ENCODE results near the gene NCEH1. TPM values are rescaled to one million over a fixed set of nuclear protein-coding genes. Genes with fewer than 3 reads are reported as not detected.

Gene NCEH1
- total and polyA plus RNA-seq, 10 of the 15 experiments (the other 5 are each of a cell fraction or from before 2014, with no cell fraction given), result 1.8 to 8.1 (median 4.5) TPM

DNA sequence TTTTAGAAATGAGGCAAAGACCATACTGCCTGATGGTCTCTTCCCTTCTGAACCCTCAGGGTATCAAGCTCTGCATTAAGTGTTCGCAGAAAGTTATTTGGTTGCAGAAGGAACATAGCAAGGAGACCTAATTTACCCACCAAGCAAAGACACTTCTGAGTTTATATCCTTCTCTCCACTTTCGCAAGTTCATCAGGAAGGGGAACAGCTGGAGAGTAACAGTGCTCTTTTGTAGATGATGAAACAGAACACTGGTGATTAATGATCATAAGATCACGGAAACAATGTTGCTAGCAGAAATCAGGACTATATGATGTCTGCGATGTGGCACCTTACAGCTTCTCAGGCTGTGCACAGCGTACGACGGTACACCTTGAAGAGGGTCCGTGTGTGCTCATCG, 62.1 kb downstream of the NCEH1 start:
- H4K20me1 ChIP-seq (ENCODE audit: control insufficient read depth, insufficient read depth), result no peaks in the 10 kb centered on the region
- ChIA-PET CTCF (no interaction called here), RAD21 (ENCODE audit: unreplicated experiment) (no interaction called here), POLR2A (no interaction called here), SMC1A (ENCODE audit: uncharacterized antibody, unreplicated experiment) (no interaction called here)
- H3K36me3 ChIP-seq (ENCODE audit: control insufficient read depth in 2 of 2, insufficient read depth in 2 of 2, low read length in 1 of 2), result peaks cover 0 to under 1% of the 10 kb centered on the region in 2 experiments; a peak in 2 of 4 replicates
- BruUV-seq (replicated peaks), result no TSS peak
- ATAC-seq (no peak), DNase-seq (ENCODE audit: low read depth, low spot score) (no peak), FAIRE-seq (no peak)
- no peaks in the 10 kb centered on the region for H3K4me1 ChIP-seq (ENCODE audit: control insufficient read depth, insufficient read depth, low read length)
- TF ChIP-seq BMI1 (IDR thresholded peaks at IDR 0.05; ENCODE audit: borderline replicate concordance) (no peak), TCF3 (IDR thresholded peaks at IDR 0.05; ENCODE audit: borderline replicate concordance, insufficient read depth, low read depth, low read length) (no peak), SUPT20H (IDR thresholded peaks at IDR 0.05; ENCODE audit: borderline replicate concordance, control insufficient read depth, low read depth, low read length) (no peak), CEBPZ (IDR thresholded peaks at IDR 0.05; ENCODE audit: low read depth, low read length) (no peak), BCL11A (IDR thresholded peaks at IDR 0.05; ENCODE audit: low read depth, low read length) (no peak), ESRRA (IDR thresholded peaks at IDR 0.05; ENCODE audit: low read length) (no peak), ZNF24 (IDR thresholded peaks at IDR 0.05) (no peak), DPF2 (IDR thresholded peaks at IDR 0.05) (no peak)
- TF ChIP-seq, protein P1, sequence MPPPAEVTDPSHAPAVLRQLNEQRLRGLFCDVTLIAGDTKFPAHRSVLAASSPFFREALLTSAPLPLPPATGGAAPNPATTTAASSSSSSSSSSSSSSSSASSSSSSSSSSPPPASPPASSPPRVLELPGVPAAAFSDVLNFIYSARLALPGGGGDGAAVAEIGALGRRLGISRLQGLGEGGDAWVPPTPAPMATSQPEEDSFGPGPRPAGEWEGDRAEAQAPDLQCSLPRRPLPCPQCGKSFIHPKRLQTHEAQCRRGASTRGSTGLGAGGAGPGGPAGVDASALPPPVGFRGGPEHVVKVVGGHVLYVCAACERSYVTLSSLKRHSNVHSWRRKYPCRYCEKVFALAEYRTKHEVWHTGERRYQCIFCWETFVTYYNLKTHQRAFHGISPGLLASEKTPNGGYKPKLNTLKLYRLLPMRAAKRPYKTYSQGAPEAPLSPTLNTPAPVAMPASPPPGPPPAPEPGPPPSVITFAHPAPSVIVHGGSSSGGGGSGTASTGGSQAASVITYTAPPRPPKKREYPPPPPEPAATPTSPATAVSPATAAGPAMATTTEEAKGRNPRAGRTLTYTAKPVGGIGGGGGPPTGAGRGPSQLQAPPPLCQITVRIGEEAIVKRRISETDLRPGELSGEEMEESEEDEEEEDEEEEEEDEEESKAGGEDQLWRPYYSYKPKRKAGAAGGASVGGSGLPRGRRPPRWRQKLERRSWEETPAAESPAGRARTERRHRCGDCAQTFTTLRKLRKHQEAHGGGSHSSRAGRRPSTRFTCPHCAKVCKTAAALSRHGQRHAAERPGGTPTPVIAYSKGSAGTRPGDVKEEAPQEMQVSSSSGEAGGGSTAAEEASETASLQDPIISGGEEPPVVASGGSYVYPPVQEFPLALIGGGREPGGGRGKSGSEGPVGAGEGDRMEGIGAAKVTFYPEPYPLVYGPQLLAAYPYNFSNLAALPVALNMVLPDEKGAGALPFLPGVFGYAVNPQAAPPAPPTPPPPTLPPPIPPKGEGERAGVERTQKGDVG (CRISPR knock-in tag; IDR thresholded peaks at IDR 0.05), result no peak
- H3K4me3 ChIP-seq, result no peak overlapping the region
- H3K9ac ChIP-seq (ENCODE audit: control insufficient read depth, insufficient read depth, low read length), result no peak overlapping the region
- intact Hi-C loops (cut with micrococcal nuclease; ENCODE audit: unreplicated experiment), result no loop called here
- no peaks in the 10 kb centered on the region for H3K27me3 ChIP-seq (replicated peaks in 1 of 2; ENCODE audit: control insufficient read depth in 2 of 2, insufficient read depth in 2 of 2, low read length in 1 of 2)
- 97% methylated on average over 9 of the region's 9 CpGs for WGBS (ENCODE audit: insufficient coverage, insufficient replicate concordance, low lambda C conversion rate, missing lambda C conversion rate)
- no peak overlapping the region for H2AFZ ChIP-seq (ENCODE audit: control insufficient read depth, low read depth, low read length)
- no peak overlapping the region for H3K4me2 ChIP-seq (ENCODE audit: control insufficient read depth, insufficient read depth)
- in situ Hi-C loops (cut with MboI), result no loop called here
- H3K27ac ChIP-seq (ENCODE audit: control insufficient read depth, insufficient read depth), result no peak overlapping the region
- H3K79me2 ChIP-seq (ENCODE audit: control insufficient read depth, insufficient read depth, low read length), result no peaks in the 10 kb centered on the region
- H3K9me3 ChIP-seq (replicated peaks; ENCODE audit: control insufficient read depth, insufficient read depth, low read length), result no peaks in the 10 kb centered on the region
